Chondrocyte (in vitro differentiated cells): Measurements from ENCODE around the gene TTLL11. TPM values are rescaled to one million over a fixed set of nuclear protein-coding genes. Genes with fewer than 3 reads are reported as not detected.

Source experiments
- DNase-seq: peaks from one replicate; pipeline ENCODE4 v3.0.0; 2021; ENCODE audit warnings: mixed read lengths, low spot score
- H3K27ac Mint-ChIP-seq: one replicate; pipeline ENCODE4 v1.8.0; 2021; ENCODE audit warnings: mild to moderate bottlenecking, moderate library complexity, mixed read lengths; ENCODE audit not compliant: unreplicated experiment
- H3K27me3 Mint-ChIP-seq: 2 replicates; pipeline ENCODE4 v1.8.0; 2021; ENCODE audit warnings: low read depth, mixed read lengths
- H3K36me3 Mint-ChIP-seq: 2 replicates; pipeline ENCODE4 v1.8.0; 2021; ENCODE audit warnings: low read depth, mixed read lengths
- H3K4me1 Mint-ChIP-seq: 2 replicates; pipeline ENCODE4 v1.8.0; 2021; ENCODE audit warnings: low read depth, mild to moderate bottlenecking, mixed read lengths
- H3K4me3 Mint-ChIP-seq: one replicate; pipeline ENCODE4 v1.8.0; 2021; ENCODE audit warnings: mild to moderate bottlenecking, moderate library complexity, mixed read lengths; ENCODE audit not compliant: unreplicated experiment
- H3K9me3 Mint-ChIP-seq: 2 replicates; pipeline ENCODE4 v1.8.0; 2021; ENCODE audit warnings: low read depth, mixed read lengths
- total RNA-seq: library from RNA; stranded (reverse); gene quantifications from 3 replicates; pipeline ENCODE4 v1.2.1, GENCODE V29; 2021
- TF ChIP-seq, protein P1 (sequence below): fragments of 200-600 bp; sonication (generic); IDR thresholded peaks from 2 replicates; pipeline ENCODE4 v1.5.0; 2021; ENCODE audit warnings: antibody characterized with exemption, mild to moderate bottlenecking, moderate library complexity

Gene TTLL11
- total RNA-seq, 1 donor from 2014 or later = 9.1 TPM

GRCh38 chr9:122036988-122037387 lies 56.1 kb downstream of the TTLL11 start:
- H3K9me3 Mint-ChIP-seq = no peaks in the 10 kb centered on the region
- H3K36me3 Mint-ChIP-seq = no peaks in the 10 kb centered on the region
- peaks cover 25% of the 10 kb centered on the region for H3K4me1 Mint-ChIP-seq
- DNase-seq = no peak
- H3K4me3 Mint-ChIP-seq = no peak overlapping the region
- TF ChIP-seq, protein P1, sequence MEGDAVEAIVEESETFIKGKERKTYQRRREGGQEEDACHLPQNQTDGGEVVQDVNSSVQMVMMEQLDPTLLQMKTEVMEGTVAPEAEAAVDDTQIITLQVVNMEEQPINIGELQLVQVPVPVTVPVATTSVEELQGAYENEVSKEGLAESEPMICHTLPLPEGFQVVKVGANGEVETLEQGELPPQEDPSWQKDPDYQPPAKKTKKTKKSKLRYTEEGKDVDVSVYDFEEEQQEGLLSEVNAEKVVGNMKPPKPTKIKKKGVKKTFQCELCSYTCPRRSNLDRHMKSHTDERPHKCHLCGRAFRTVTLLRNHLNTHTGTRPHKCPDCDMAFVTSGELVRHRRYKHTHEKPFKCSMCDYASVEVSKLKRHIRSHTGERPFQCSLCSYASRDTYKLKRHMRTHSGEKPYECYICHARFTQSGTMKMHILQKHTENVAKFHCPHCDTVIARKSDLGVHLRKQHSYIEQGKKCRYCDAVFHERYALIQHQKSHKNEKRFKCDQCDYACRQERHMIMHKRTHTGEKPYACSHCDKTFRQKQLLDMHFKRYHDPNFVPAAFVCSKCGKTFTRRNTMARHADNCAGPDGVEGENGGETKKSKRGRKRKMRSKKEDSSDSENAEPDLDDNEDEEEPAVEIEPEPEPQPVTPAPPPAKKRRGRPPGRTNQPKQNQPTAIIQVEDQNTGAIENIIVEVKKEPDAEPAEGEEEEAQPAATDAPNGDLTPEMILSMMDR = no peak
- H3K27ac Mint-ChIP-seq = no peak overlapping the region
- no peaks in the 10 kb centered on the region for H3K27me3 Mint-ChIP-seq

- Mint-ChIP-seq H3K27me3 (no peaks in the 10 kb centered on the region), H3K9me3 (no peaks in the 10 kb centered on the region), H3K27ac (no peak overlapping the region), H3K36me3 (no peaks in the 10 kb centered on the region), H3K4me3 (no peak overlapping the region), H3K4me1 (peaks cover 31% of the 10 kb centered on the region)
- DNase-seq = no peak
- TF ChIP-seq, protein P1 = no peak
These were observed 56.7 kb downstream of the TTLL11 start for GRCh38 chr9:122036408-122036807.

- Mint-ChIP-seq H3K4me3 (no peak overlapping the region), H3K36me3 (no peaks in the 10 kb centered on the region), H3K27ac (no peak overlapping the region), H3K4me1 (peaks cover 33% of the 10 kb centered on the region), H3K9me3 (no peaks in the 10 kb centered on the region), H3K27me3 (no peaks in the 10 kb centered on the region)
- TF ChIP-seq, protein P1 = no peak
- no peak for DNase-seq
These were observed 59.2 kb downstream of the TTLL11 start for GRCh38 chr9:122033775-122034373.

- no peak for DNase-seq
- Mint-ChIP-seq H3K27ac (peak overlapping the region; percentile 80), H3K9me3 (peaks cover 8% of the 10 kb centered on the region), H3K4me1 (peaks cover 33% of the 10 kb centered on the region), H3K27me3 (no peaks in the 10 kb centered on the region), H3K36me3 (peaks cover 8% of the 10 kb centered on the region), H3K4me3 (peak overlapping the region; percentile 29)
- TF ChIP-seq, protein P1 = no peak
These were observed 60.8 kb downstream of the TTLL11 start for GRCh38 chr9:122032346-122032745.

DNA sequence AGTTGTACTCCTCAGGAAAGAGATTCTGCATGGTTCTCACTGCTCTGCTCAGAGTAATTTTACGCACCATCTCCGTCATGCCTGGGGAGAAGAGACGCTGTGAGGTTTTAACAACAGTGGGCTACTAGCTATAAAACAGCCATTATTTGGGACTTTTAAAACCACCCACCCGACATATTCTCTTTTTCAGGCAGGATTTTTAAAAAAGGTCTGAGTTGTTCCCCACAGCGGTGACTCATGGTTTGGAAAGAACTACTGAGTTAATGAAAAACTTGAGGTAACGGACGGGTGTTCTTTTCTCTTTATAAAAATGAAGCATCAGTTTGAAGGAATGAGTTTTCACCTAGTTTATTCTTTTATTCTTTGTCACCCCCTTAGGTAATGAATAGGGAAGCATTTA lies 61.3 kb downstream of the TTLL11 start:
- Mint-ChIP-seq H3K27ac (peak overlapping the region; percentile 80), H3K4me1 (peaks cover 27% of the 10 kb centered on the region), H3K36me3 (peaks cover 10% of the 10 kb centered on the region), H3K27me3 (no peaks in the 10 kb centered on the region), H3K4me3 (no peak overlapping the region), H3K9me3 (peaks cover 8% of the 10 kb centered on the region)
- no peak for DNase-seq
- TF ChIP-seq, protein P1 = no peak
